H9 (cell line): ENCODE results near the gene KIFC3. TPM values are rescaled to one million over a fixed set of nuclear protein-coding genes. Genes with fewer than 3 reads are reported as not detected.

Source experiments
- DNase-seq: peaks from one replicate; pipeline ENCODE4 v3.0.0-alpha.2; 2017
- H2AFZ ChIP-seq: one replicate; pipeline ENCODE4 v1.6.1; 2013; ENCODE audit warnings: mild to moderate bottlenecking, low read length, control low read depth, moderate library complexity
- H2AK5ac ChIP-seq: 2 replicates; pipeline ENCODE4 v1.6.1; 2013; ENCODE audit warnings: low read length, control low read depth, mixed read lengths; ENCODE audit not compliant: insufficient read length
- H2BK120ac ChIP-seq: one replicate; pipeline ENCODE4 v1.6.1; 2013; ENCODE audit warnings: low read depth, mild to moderate bottlenecking, low read length, control low read depth, inconsistent platforms; ENCODE audit not compliant: poor library complexity, severe bottlenecking
- H2BK12ac ChIP-seq: 2 replicates; pipeline ENCODE4 v1.6.1; 2013; ENCODE audit warnings: low read length, control low read depth, mixed read lengths, low read depth; ENCODE audit not compliant: insufficient read length
- H2BK15ac ChIP-seq: 2 replicates; pipeline ENCODE4 v1.6.1; 2013; ENCODE audit warnings: low read depth, low read length, control low read depth
- H2BK20ac ChIP-seq: one replicate; pipeline ENCODE4 v1.6.1; 2013; ENCODE audit warnings: low read depth, mild to moderate bottlenecking, low read length, control low read depth, inconsistent platforms; ENCODE audit not compliant: poor library complexity, severe bottlenecking
- H2BK5ac ChIP-seq: 2 replicates; pipeline ENCODE4 v1.6.1; 2013; ENCODE audit warnings: low read length, control low read depth, mixed read lengths; ENCODE audit not compliant: insufficient read length
- H3K14ac ChIP-seq: 2 replicates; pipeline ENCODE4 v1.6.1; 2013; ENCODE audit warnings: low read length, control low read depth; ENCODE audit not compliant: insufficient read depth
- H3K18ac ChIP-seq: 2 replicates; pipeline ENCODE4 v1.6.1; 2013; ENCODE audit warnings: low read depth, mild to moderate bottlenecking, mixed read lengths, low read length, control low read depth; ENCODE audit not compliant: insufficient read length
- H3K23ac ChIP-seq: 2 replicates; pipeline ENCODE4 v1.6.1; 2013; ENCODE audit warnings: low read length, control low read depth, mixed read lengths, low read depth; ENCODE audit not compliant: insufficient read length
- H3K23me2 ChIP-seq: 2 replicates; pipeline ENCODE4 v1.6.1; 2013; ENCODE audit warnings: low read depth, mild to moderate bottlenecking, mixed read lengths, low read length, control low read depth; ENCODE audit not compliant: insufficient read length, poor library complexity, severe bottlenecking
- H3K27ac ChIP-seq: 2 replicates; pipeline ENCODE4 v1.5.1; 2013; ENCODE audit warnings: low read length, control low read depth, mixed read lengths, low read depth; ENCODE audit not compliant: insufficient read length
- H3K27me3 ChIP-seq: 2 replicates; pipeline ENCODE4 v1.6.1; 2013; ENCODE audit warnings: low read length, control low read depth, inconsistent platforms; ENCODE audit not compliant: insufficient read depth
- H3K4ac ChIP-seq: 2 replicates; pipeline ENCODE4 v1.6.1; 2013; ENCODE audit warnings: low read depth, mild to moderate bottlenecking, control low read depth, inconsistent platforms, low read length, moderate library complexity
- H3K4me1 ChIP-seq: 2 replicates; pipeline ENCODE4 v1.6.1; 2013; ENCODE audit warnings: low read length, control low read depth, inconsistent platforms; ENCODE audit not compliant: insufficient read depth
- H3K4me2 ChIP-seq: 2 replicates; pipeline ENCODE4 v1.6.1; 2013; ENCODE audit warnings: low read length, control low read depth, mixed read lengths; ENCODE audit not compliant: insufficient read length, insufficient read depth
- H3K56ac ChIP-seq: 2 replicates; pipeline ENCODE4 v1.6.1; 2013; ENCODE audit warnings: low read depth, mild to moderate bottlenecking, mixed read lengths, low read length, control low read depth; ENCODE audit not compliant: insufficient read length
- H3K79me1 ChIP-seq: 2 replicates; pipeline ENCODE4 v1.6.1; 2013; ENCODE audit warnings: low read depth, mild to moderate bottlenecking, moderate library complexity, low read length, control low read depth, inconsistent platforms; ENCODE audit not compliant: insufficient read depth, poor library complexity, severe bottlenecking
- H3K79me2 ChIP-seq: 2 replicates; pipeline ENCODE4 v1.6.1; 2013; ENCODE audit warnings: low read length, control low read depth, inconsistent platforms; ENCODE audit not compliant: insufficient read depth
- H3K9ac ChIP-seq: 2 replicates; pipeline ENCODE4 v1.6.1; 2013; ENCODE audit warnings: low read length, control low read depth, mixed read lengths; ENCODE audit not compliant: insufficient read length; ENCODE audit errors: extremely low read depth
- H3K9me3 ChIP-seq: one replicate; pipeline ENCODE4 v1.6.1; 2013; ENCODE audit warnings: low read depth, low read length, inconsistent platforms; ENCODE audit not compliant: control insufficient read depth
- H3T11ph ChIP-seq: one replicate; pipeline ENCODE4 v1.6.1; 2013; ENCODE audit warnings: mild to moderate bottlenecking, low read length, control low read depth, inconsistent platforms
- H4K20me1 ChIP-seq: one replicate; pipeline ENCODE4 v1.6.1; 2013; ENCODE audit not compliant: control insufficient read depth, insufficient read length, insufficient read depth
- H4K5ac ChIP-seq: 2 replicates; pipeline ENCODE4 v1.6.1; 2013; ENCODE audit warnings: low read depth, mild to moderate bottlenecking, mixed read lengths, low read length, control low read depth; ENCODE audit not compliant: insufficient read length
- H4K8ac ChIP-seq: replicated peaks from 2 replicates; pipeline ENCODE4 v1.6.1; 2013; ENCODE audit warnings: low read length, control low read depth, mixed read lengths, low read depth; ENCODE audit not compliant: insufficient read length
- H4K91ac ChIP-seq: 2 replicates; pipeline ENCODE4 v1.6.1; 2013; ENCODE audit warnings: low read depth, mild to moderate bottlenecking, moderate library complexity, mixed read lengths, low read length, control low read depth; ENCODE audit not compliant: insufficient read length
- H3K27ac Mint-ChIP-seq, 3 experiments: 2 replicates in 2 of 3; 3 replicates in 1 of 3; pipeline ENCODE4 v1.8.0; 2020 to 2021; ENCODE audit warnings: mixed read lengths in 3 of 3, mild to moderate bottlenecking in 1 of 3, moderate library complexity in 1 of 3
- H3K27me3 Mint-ChIP-seq: 2 replicates; pipeline ENCODE4 v1.8.0; 2021; ENCODE audit warnings: low read depth, mild to moderate bottlenecking, moderate library complexity, mixed read lengths
- H3K36me3 Mint-ChIP-seq, 3 experiments: 2 replicates in 2 of 3; 3 replicates in 1 of 3; pipeline ENCODE4 v1.8.0; 2020 to 2021; ENCODE audit warnings: low read depth in 3 of 3, mixed read lengths in 3 of 3; ENCODE audit not compliant: insufficient read depth in 1 of 3
- H3K4me1 Mint-ChIP-seq, 2 experiments: 2 replicates each; pipeline ENCODE4 v1.8.0; 2020; ENCODE audit warnings: mixed read lengths in 2 of 2
- H3K4me3 Mint-ChIP-seq, 2 experiments: 2 replicates in 1 of 2; 3 replicates in 1 of 2; pipeline ENCODE4 v1.8.0; 2020 to 2021; ENCODE audit warnings: mild to moderate bottlenecking in 2 of 2, mixed read lengths in 2 of 2, moderate library complexity in 1 of 2
- H3K9me3 Mint-ChIP-seq, 2 experiments: 2 replicates in 1 of 2; 3 replicates in 1 of 2; pipeline ENCODE4 v1.8.0; 2020; ENCODE audit warnings: mild to moderate bottlenecking in 2 of 2, mixed read lengths in 2 of 2, moderate library complexity in 1 of 2
- WGBS: extraction: QIAGEN DNeasy Blood & Tissue Kit; methylation state at CpG from one replicate; pipeline ENCODE4 v1.1.7; 2013; ENCODE audit warnings: missing lambda C conversion rate, low lambda C conversion rate, mixed read lengths; ENCODE audit not compliant: insufficient read length; ENCODE audit errors: extremely low coverage; 5-methylcytosine and 5-hydroxymethylcytosine counted together
- total RNA-seq: library from RNA; stranded (reverse); gene quantifications from 2 replicates; pipeline ENCODE4 v1.2.1, GENCODE V29; 2021
- TF ChIP-seq, protein P1 (sequence below): fragments of 200-600 bp; sonication (generic); conservative IDR thresholded peaks from 3 replicates; pipeline ENCODE4 v1.8.0; 2021; ENCODE audit warnings: antibody characterized with exemption, mild to moderate bottlenecking

The KIFC3 gene
- total RNA-seq, 1 experiment from 2014 or later = 5.0 TPM

DNA sequence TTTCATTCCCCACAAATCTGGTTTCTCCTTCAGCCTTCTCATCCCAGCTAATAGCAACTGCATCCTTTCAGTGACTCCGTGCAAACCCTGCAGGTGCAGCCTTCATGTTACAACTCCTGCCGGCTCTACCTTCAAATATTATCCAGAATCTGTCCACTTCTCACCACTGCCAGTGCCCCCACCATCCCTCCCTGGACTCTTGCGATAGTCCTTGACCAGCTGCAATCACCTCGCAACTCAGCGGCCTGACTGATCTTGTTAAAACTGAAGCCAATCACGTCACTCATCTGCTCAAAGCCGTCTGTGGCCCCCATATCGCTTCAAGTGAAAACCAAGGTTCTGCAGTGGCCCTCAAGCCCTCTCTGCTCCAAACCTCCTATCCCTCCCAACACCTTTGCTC is 42.8 kb upstream of the KIFC3 start:
- H3K36me3 Mint-ChIP-seq = no peaks in the 10 kb centered on the region
- no peak for DNase-seq
- no peak overlapping the region for H2AFZ ChIP-seq
- no peaks in the 10 kb centered on the region for H4K20me1 ChIP-seq
- H3K27me3 Mint-ChIP-seq = peaks cover 12% of the 10 kb centered on the region
- peaks cover 6% of the 10 kb centered on the region; the same call in 1 of the 2 replicates for H3K4me1 ChIP-seq
- H3T11ph ChIP-seq = no peak overlapping the region
- H4K8ac ChIP-seq = no peak overlapping the region
- H3K79me2 ChIP-seq = no peaks in the 10 kb centered on the region
- no peak overlapping the region for H3K23ac ChIP-seq
- peaks cover 44 to 49% of the 10 kb centered on the region in 2 experiments for H3K4me1 Mint-ChIP-seq
- no CpG with 5 or more reads among the region's 8 CpGs for WGBS
- 0 out of 5 replicates have a peak, but pooled peaks cover 0 to 3% of the 10 kb centered on the region in 2 experiments for H3K9me3 Mint-ChIP-seq
- no peak overlapping the region for H2BK5ac ChIP-seq
- H2BK15ac ChIP-seq = no peak overlapping the region
- H4K91ac ChIP-seq = no peak overlapping the region
- peak overlapping the region; percentile 11 for H3K18ac ChIP-seq
- no peak overlapping the region for H2AK5ac ChIP-seq
- H3K14ac ChIP-seq = no peak overlapping the region; the same call in none of the 2 replicates
- H3K4me2 ChIP-seq = no peak overlapping the region
- no peak overlapping the region for H3K27ac ChIP-seq
- no peak overlapping the region for H4K5ac ChIP-seq
- no peak overlapping the region for H3K4ac ChIP-seq
- TF ChIP-seq, protein P1, sequence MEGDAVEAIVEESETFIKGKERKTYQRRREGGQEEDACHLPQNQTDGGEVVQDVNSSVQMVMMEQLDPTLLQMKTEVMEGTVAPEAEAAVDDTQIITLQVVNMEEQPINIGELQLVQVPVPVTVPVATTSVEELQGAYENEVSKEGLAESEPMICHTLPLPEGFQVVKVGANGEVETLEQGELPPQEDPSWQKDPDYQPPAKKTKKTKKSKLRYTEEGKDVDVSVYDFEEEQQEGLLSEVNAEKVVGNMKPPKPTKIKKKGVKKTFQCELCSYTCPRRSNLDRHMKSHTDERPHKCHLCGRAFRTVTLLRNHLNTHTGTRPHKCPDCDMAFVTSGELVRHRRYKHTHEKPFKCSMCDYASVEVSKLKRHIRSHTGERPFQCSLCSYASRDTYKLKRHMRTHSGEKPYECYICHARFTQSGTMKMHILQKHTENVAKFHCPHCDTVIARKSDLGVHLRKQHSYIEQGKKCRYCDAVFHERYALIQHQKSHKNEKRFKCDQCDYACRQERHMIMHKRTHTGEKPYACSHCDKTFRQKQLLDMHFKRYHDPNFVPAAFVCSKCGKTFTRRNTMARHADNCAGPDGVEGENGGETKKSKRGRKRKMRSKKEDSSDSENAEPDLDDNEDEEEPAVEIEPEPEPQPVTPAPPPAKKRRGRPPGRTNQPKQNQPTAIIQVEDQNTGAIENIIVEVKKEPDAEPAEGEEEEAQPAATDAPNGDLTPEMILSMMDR = no peak
- no peak overlapping the region for H3K9ac ChIP-seq
- no peak overlapping the region; a peak in 1 of 5 replicates for H3K4me3 Mint-ChIP-seq
- no peak overlapping the region for H3K56ac ChIP-seq
- H3K27me3 ChIP-seq = no peaks in the 10 kb centered on the region; the same call in 1 of the 2 replicates
- H2BK20ac ChIP-seq = no peak overlapping the region
- no peak overlapping the region for H2BK120ac ChIP-seq
- H3K23me2 ChIP-seq = no peaks in the 10 kb centered on the region
- no peaks in the 10 kb centered on the region for H3K79me1 ChIP-seq
- no peaks in the 10 kb centered on the region for H3K9me3 ChIP-seq
- peak overlapping the region in 1 of 3 experiments; percentile 67; a peak in 2 of 7 replicates for H3K27ac Mint-ChIP-seq
- peak overlapping the region; percentile 28 for H2BK12ac ChIP-seq
